WTC11 (cell line): Measurements from ENCODE around the gene AGR3. TPM values are rescaled to one million over a fixed set of nuclear protein-coding genes. Genes with fewer than 3 reads are reported as not detected.
A peak's percentile ranks its signal among the peaks of the same experiment; 100 is the strongest.

Experiments used
- ATAC-seq: fragments of 200-7000 bp; cut with Tn5 transposase; 2 replicates; pipeline ENCODE4 v1.10.0; 2021; ENCODE audit warnings: mild to moderate bottlenecking, moderate library complexity
- CTCF ChIA-PET: fragments of 300-600 bp; sonication (Branson Sonifier 250); formaldehyde crosslinking; loops from one replicate; lab custom pipeline; 2021; ENCODE audit warnings: antibody characterized with exemption; lab: Charles Lee
- POLR2A ChIA-PET: fragments of 350-600 bp; sonication (Branson Sonifier 250); formaldehyde crosslinking; loops from one replicate; lab custom pipeline; 2021; ENCODE audit warnings: antibody characterized with exemption; lab: Charles Lee
- DNase-seq: peaks from one replicate; pipeline ENCODE4 v3.0.0; 2021; ENCODE audit warnings: low spot score
- H3K27ac Mint-ChIP-seq: 2 replicates; pipeline ENCODE4 v1.8.0; 2021; ENCODE audit warnings: mixed read lengths
- H3K27me3 Mint-ChIP-seq: 2 replicates; pipeline ENCODE4 v1.8.0; 2021; ENCODE audit warnings: low read depth, mild to moderate bottlenecking, moderate library complexity, mixed read lengths
- H3K36me3 Mint-ChIP-seq: 2 replicates; pipeline ENCODE4 v1.8.0; 2021; ENCODE audit warnings: mixed read lengths
- H3K4me1 Mint-ChIP-seq: 2 replicates; pipeline ENCODE4 v1.8.0; 2022; ENCODE audit warnings: mixed read lengths
- H3K4me3 Mint-ChIP-seq: 2 replicates; pipeline ENCODE4 v1.8.0; 2021; ENCODE audit warnings: mild to moderate bottlenecking, moderate library complexity, mixed read lengths
- H3K9me3 Mint-ChIP-seq: 2 replicates; pipeline ENCODE4 v1.8.0; 2021; ENCODE audit warnings: mixed read lengths
- ELF4 ChIP-seq: sonication (generic); formaldehyde crosslinking; IDR thresholded peaks from 2 replicates; pipeline ENCODE4 v1.8.1; 2022; ENCODE audit warnings: low read depth, mild to moderate bottlenecking, moderate library complexity, missing genetic modification reagents
- EMX1 ChIP-seq: fragments of 250-450 bp; sonication (Bioruptor Pico); IDR thresholded peaks from 2 replicates; pipeline ENCODE4 v1.8.0; 2021; ENCODE audit warnings: mild to moderate bottlenecking
- FOXP1 ChIP-seq: sonication (generic); formaldehyde crosslinking; IDR thresholded peaks from 2 replicates; pipeline ENCODE4 v1.8.0; 2022; ENCODE audit warnings: missing genetic modification reagents, mild to moderate bottlenecking, moderate library complexity, borderline replicate concordance
- MXD4 ChIP-seq: fragments of 250-450 bp; sonication (Bioruptor Pico); IDR thresholded peaks from 2 replicates; pipeline ENCODE4 v1.8.0; 2021; ENCODE audit warnings: mild to moderate bottlenecking, moderate library complexity, borderline replicate concordance
- SOX15 ChIP-seq: fragments of 250-450 bp; sonication (Bioruptor Pico); IDR thresholded peaks from 2 replicates; pipeline ENCODE4 v1.9.0; 2021; ENCODE audit warnings: mild to moderate bottlenecking
- TCF7 ChIP-seq: sonication (generic); formaldehyde crosslinking; IDR thresholded peaks from 2 replicates; pipeline ENCODE4 v1.8.0; 2022; ENCODE audit warnings: mild to moderate bottlenecking, low read depth, missing genetic modification reagents, moderate library complexity
- ZNF317 ChIP-seq: sonication (generic); formaldehyde crosslinking; IDR thresholded peaks from 2 replicates; pipeline ENCODE4 v1.8.1; 2023; ENCODE audit warnings: low read depth, mild to moderate bottlenecking, moderate library complexity, missing genetic modification reagents, borderline replicate concordance
- ZNF423 ChIP-seq: fragments of 250-450 bp; sonication (Bioruptor Pico); IDR thresholded peaks from 2 replicates; pipeline ENCODE4 v2.1.2; 2022; ENCODE audit warnings: mild to moderate bottlenecking, moderate library complexity
- total RNA-seq: library from RNA; stranded (reverse); gene quantifications from 3 replicates; pipeline ENCODE4 v1.2.3, GENCODE V29; 2021
- TF ChIP-seq, protein P1 (sequence below): sonication (generic); formaldehyde crosslinking; IDR thresholded peaks from 2 replicates; pipeline ENCODE4 v1.8.1; 2023; ENCODE audit warnings: mild to moderate bottlenecking, moderate library complexity, missing genetic modification reagents
- TF ChIP-seq, protein P2 (sequence below): fragments of 250-450 bp; sonication (Bioruptor Pico); IDR thresholded peaks from 2 replicates; pipeline ENCODE4 v1.8.0; 2021; ENCODE audit warnings: mild to moderate bottlenecking
- TF ChIP-seq, protein P3 (sequence below): sonication (generic); formaldehyde crosslinking; conservative IDR thresholded peaks from 2 replicates; pipeline ENCODE4 v1.8.1; 2022; ENCODE audit warnings: mild to moderate bottlenecking, missing genetic modification reagents
- TF ChIP-seq, protein P4 (sequence below): fragments of 250-450 bp; sonication (Bioruptor Pico); conservative IDR thresholded peaks from 2 replicates; pipeline ENCODE4 v1.9.0; 2021; ENCODE audit warnings: mild to moderate bottlenecking
- TF ChIP-seq, protein P5 (sequence below): fragments of 250-450 bp; sonication (Bioruptor Pico); IDR thresholded peaks from 2 replicates; pipeline ENCODE4 v1.9.0; 2021; ENCODE audit warnings: mild to moderate bottlenecking
- TF ChIP-seq, protein P6 (sequence below): fragments of 250-450 bp; sonication (Bioruptor Pico); IDR thresholded peaks from 2 replicates; pipeline ENCODE4 v1.9.0; 2021; ENCODE audit warnings: mild to moderate bottlenecking, borderline replicate concordance
- TF ChIP-seq, protein P7 (sequence below): sonication (generic); formaldehyde crosslinking; IDR thresholded peaks from 2 replicates; pipeline ENCODE4 v1.8.1; 2022; ENCODE audit warnings: missing genetic modification reagents, borderline replicate concordance
- TF ChIP-seq, protein P8 (sequence below): fragments of 200-600 bp; IDR thresholded peaks from 2 replicates; pipeline ENCODE4 v1.8.0; 2022; ENCODE audit warnings: antibody characterized with exemption
- TF ChIP-seq, protein P9 (sequence below): sonication (generic); formaldehyde crosslinking; IDR thresholded peaks from 2 replicates; pipeline ENCODE4 v1.8.1; 2022; ENCODE audit warnings: mild to moderate bottlenecking, moderate library complexity, missing genetic modification reagents
- TF ChIP-seq, protein P10 (sequence below): sonication (generic); formaldehyde crosslinking; IDR thresholded peaks from 2 replicates; pipeline ENCODE4 v1.8.0; 2022; ENCODE audit warnings: mild to moderate bottlenecking, missing genetic modification reagents

AGR3 gene
- total RNA-seq, 1 experiment from 2014 or later, result not detected

DNA sequence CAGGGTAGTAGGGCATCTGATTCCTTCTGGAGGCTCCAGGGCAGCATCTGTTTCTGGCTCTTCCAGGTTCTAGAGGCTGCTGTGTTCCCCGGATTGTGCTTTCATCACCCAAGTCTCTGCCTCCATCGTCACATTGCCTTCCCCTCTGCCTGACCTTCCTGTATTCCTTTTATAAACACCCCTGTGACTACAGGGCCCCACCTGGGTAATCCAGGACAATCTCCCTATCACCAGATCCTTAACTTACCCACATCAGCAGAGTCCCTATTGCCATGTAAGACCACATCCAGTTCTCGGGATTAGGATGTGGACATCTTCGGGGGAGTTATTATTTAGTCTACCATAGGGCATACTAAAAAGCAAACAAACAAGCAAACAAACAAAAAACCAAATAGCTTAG lies 39.4 kb upstream of the AGR3 start:
- Mint-ChIP-seq H3K4me3 (no peak overlapping the region), H3K27me3 (no peaks in the 10 kb centered on the region), H3K9me3 (no peaks in the 10 kb centered on the region), H3K4me1 (peaks cover 19% of the 10 kb centered on the region), H3K36me3 (no peaks in the 10 kb centered on the region), H3K27ac (0 out of 2 replicates have a peak overlapping the region, but pooled peaks have one; percentile 31)
- CTCF ChIA-PET, result interaction anchor here (1.6 kb wide), 1 partner anchor 120 kb away, joined by 4 read pairs; no protein-coding TSS in a partner anchor
- no peak for DNase-seq
- POLR2A ChIA-PET, result no interaction called here
- ATAC-seq, result no peak
- TF ChIP-seq ZNF317 (CRISPR knock-in tag) (no peak), ZNF423 (CRISPR knock-in tag) (no peak), MXD4 (CRISPR knock-in tag) (no peak), ELF4 (CRISPR knock-in tag) (no peak), TCF7 (no peak), SOX15 (no peak), EMX1 (CRISPR knock-in tag) (no peak), FOXP1 (CRISPR knock-in tag) (no peak)
- TF ChIP-seq, protein P1, sequence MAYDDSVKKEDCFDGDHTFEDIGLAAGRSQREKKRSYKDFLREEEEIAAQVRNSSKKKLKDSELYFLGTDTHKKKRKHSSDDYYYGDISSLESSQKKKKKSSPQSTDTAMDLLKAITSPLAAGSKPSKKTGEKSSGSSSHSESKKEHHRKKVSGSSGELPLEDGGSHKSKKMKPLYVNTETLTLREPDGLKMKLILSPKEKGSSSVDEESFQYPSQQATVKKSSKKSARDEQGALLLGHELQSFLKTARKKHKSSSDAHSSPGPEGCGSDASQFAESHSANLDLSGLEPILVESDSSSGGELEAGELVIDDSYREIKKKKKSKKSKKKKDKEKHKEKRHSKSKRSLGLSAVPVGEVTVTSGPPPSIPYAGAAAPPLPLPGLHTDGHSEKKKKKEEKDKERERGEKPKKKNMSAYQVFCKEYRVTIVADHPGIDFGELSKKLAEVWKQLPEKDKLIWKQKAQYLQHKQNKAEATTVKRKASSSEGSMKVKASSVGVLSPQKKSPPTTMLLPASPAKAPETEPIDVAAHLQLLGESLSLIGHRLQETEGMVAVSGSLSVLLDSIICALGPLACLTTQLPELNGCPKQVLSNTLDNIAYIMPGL (CRISPR knock-in tag), result no peak
- TF ChIP-seq, protein P2, sequence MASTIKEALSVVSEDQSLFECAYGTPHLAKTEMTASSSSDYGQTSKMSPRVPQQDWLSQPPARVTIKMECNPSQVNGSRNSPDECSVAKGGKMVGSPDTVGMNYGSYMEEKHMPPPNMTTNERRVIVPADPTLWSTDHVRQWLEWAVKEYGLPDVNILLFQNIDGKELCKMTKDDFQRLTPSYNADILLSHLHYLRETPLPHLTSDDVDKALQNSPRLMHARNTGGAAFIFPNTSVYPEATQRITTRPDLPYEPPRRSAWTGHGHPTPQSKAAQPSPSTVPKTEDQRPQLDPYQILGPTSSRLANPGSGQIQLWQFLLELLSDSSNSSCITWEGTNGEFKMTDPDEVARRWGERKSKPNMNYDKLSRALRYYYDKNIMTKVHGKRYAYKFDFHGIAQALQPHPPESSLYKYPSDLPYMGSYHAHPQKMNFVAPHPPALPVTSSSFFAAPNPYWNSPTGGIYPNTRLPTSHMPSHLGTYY (CRISPR knock-in tag), result no peak
- TF ChIP-seq, protein P3, sequence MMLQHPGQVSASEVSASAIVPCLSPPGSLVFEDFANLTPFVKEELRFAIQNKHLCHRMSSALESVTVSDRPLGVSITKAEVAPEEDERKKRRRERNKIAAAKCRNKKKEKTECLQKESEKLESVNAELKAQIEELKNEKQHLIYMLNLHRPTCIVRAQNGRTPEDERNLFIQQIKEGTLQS (CRISPR knock-in tag), result no peak
- TF ChIP-seq, protein P4, sequence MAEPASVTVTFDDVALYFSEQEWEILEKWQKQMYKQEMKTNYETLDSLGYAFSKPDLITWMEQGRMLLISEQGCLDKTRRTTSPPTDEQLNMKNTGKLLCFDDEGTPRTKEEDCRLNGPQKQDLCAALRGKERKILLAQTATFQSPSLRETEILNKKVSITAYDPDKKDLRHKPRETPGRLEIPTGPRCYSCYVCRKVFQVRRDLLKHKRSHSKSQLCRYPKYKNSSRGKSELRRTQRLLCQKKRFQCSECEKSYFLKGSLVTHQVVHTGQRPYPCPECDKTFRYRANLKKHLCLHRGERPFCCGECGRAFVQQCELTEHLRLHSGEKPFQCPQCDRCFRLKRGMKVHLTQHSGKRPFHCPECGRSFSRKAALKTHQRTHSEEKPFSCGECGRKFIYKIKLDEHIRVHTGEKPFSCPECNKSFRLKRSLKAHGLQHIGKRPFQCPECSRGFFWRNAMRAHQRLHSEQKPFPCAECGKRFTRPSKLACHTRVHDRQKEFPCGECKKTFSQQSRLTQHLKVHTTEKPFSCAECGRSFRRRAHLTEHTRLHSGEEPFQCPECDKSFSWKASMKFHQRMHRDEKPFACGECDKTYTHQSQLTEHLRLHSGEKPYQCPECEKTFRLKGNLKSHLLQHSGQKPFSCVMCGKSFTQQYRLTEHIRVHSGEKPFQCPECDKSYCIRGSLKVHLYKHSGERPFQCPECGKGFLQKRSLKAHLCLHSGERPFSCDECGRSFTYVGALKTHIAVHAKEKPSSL (CRISPR knock-in tag), result no peak
- TF ChIP-seq, protein P5, sequence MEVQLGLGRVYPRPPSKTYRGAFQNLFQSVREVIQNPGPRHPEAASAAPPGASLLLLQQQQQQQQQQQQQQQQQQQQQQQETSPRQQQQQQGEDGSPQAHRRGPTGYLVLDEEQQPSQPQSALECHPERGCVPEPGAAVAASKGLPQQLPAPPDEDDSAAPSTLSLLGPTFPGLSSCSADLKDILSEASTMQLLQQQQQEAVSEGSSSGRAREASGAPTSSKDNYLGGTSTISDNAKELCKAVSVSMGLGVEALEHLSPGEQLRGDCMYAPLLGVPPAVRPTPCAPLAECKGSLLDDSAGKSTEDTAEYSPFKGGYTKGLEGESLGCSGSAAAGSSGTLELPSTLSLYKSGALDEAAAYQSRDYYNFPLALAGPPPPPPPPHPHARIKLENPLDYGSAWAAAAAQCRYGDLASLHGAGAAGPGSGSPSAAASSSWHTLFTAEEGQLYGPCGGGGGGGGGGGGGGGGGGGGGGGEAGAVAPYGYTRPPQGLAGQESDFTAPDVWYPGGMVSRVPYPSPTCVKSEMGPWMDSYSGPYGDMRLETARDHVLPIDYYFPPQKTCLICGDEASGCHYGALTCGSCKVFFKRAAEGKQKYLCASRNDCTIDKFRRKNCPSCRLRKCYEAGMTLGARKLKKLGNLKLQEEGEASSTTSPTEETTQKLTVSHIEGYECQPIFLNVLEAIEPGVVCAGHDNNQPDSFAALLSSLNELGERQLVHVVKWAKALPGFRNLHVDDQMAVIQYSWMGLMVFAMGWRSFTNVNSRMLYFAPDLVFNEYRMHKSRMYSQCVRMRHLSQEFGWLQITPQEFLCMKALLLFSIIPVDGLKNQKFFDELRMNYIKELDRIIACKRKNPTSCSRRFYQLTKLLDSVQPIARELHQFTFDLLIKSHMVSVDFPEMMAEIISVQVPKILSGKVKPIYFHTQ, result no peak
- TF ChIP-seq, protein P6, sequence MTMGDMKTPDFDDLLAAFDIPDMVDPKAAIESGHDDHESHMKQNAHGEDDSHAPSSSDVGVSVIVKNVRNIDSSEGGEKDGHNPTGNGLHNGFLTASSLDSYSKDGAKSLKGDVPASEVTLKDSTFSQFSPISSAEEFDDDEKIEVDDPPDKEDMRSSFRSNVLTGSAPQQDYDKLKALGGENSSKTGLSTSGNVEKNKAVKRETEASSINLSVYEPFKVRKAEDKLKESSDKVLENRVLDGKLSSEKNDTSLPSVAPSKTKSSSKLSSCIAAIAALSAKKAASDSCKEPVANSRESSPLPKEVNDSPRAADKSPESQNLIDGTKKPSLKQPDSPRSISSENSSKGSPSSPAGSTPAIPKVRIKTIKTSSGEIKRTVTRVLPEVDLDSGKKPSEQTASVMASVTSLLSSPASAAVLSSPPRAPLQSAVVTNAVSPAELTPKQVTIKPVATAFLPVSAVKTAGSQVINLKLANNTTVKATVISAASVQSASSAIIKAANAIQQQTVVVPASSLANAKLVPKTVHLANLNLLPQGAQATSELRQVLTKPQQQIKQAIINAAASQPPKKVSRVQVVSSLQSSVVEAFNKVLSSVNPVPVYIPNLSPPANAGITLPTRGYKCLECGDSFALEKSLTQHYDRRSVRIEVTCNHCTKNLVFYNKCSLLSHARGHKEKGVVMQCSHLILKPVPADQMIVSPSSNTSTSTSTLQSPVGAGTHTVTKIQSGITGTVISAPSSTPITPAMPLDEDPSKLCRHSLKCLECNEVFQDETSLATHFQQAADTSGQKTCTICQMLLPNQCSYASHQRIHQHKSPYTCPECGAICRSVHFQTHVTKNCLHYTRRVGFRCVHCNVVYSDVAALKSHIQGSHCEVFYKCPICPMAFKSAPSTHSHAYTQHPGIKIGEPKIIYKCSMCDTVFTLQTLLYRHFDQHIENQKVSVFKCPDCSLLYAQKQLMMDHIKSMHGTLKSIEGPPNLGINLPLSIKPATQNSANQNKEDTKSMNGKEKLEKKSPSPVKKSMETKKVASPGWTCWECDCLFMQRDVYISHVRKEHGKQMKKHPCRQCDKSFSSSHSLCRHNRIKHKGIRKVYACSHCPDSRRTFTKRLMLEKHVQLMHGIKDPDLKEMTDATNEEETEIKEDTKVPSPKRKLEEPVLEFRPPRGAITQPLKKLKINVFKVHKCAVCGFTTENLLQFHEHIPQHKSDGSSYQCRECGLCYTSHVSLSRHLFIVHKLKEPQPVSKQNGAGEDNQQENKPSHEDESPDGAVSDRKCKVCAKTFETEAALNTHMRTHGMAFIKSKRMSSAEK (CRISPR knock-in tag), result no peak
- TF ChIP-seq, protein P7, sequence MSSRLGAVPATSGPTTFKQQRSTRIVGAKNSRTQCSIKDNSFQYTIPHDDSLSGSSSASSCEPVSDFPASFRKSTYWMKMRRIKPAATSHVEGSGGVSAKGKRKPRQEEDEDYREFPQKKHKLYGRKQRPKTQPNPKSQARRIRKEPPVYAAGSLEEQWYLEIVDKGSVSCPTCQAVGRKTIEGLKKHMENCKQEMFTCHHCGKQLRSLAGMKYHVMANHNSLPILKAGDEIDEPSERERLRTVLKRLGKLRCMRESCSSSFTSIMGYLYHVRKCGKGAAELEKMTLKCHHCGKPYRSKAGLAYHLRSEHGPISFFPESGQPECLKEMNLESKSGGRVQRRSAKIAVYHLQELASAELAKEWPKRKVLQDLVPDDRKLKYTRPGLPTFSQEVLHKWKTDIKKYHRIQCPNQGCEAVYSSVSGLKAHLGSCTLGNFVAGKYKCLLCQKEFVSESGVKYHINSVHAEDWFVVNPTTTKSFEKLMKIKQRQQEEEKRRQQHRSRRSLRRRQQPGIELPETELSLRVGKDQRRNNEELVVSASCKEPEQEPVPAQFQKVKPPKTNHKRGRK (CRISPR knock-in tag), result no peak
- TF ChIP-seq, protein P8, sequence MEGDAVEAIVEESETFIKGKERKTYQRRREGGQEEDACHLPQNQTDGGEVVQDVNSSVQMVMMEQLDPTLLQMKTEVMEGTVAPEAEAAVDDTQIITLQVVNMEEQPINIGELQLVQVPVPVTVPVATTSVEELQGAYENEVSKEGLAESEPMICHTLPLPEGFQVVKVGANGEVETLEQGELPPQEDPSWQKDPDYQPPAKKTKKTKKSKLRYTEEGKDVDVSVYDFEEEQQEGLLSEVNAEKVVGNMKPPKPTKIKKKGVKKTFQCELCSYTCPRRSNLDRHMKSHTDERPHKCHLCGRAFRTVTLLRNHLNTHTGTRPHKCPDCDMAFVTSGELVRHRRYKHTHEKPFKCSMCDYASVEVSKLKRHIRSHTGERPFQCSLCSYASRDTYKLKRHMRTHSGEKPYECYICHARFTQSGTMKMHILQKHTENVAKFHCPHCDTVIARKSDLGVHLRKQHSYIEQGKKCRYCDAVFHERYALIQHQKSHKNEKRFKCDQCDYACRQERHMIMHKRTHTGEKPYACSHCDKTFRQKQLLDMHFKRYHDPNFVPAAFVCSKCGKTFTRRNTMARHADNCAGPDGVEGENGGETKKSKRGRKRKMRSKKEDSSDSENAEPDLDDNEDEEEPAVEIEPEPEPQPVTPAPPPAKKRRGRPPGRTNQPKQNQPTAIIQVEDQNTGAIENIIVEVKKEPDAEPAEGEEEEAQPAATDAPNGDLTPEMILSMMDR, result no peak
- TF ChIP-seq, protein P9, sequence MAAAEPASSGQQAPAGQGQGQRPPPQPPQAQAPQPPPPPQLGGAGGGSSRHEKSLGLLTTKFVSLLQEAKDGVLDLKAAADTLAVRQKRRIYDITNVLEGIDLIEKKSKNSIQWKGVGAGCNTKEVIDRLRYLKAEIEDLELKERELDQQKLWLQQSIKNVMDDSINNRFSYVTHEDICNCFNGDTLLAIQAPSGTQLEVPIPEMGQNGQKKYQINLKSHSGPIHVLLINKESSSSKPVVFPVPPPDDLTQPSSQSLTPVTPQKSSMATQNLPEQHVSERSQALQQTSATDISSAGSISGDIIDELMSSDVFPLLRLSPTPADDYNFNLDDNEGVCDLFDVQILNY, result no peak
- TF ChIP-seq, protein P10, sequence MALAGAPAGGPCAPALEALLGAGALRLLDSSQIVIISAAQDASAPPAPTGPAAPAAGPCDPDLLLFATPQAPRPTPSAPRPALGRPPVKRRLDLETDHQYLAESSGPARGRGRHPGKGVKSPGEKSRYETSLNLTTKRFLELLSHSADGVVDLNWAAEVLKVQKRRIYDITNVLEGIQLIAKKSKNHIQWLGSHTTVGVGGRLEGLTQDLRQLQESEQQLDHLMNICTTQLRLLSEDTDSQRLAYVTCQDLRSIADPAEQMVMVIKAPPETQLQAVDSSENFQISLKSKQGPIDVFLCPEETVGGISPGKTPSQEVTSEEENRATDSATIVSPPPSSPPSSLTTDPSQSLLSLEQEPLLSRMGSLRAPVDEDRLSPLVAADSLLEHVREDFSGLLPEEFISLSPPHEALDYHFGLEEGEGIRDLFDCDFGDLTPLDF, result no peak
